ENCODE data around the gene PRKAB2.
A peak's percentile ranks its signal among the peaks of the same experiment; 100 is the strongest.
"Not testable (repeated sequence)": the region's sequence is repeated elsewhere in the genome, so short reads cannot be mapped to it uniquely, and the experiment has no call there.

Gene PRKAB2

GRCh38 chr1:147171399-147172167 is 687 bp downstream of the PRKAB2 start:
- DNase-seq (ENCODE audit: low spot score) = peak; percentile 19

DNA sequence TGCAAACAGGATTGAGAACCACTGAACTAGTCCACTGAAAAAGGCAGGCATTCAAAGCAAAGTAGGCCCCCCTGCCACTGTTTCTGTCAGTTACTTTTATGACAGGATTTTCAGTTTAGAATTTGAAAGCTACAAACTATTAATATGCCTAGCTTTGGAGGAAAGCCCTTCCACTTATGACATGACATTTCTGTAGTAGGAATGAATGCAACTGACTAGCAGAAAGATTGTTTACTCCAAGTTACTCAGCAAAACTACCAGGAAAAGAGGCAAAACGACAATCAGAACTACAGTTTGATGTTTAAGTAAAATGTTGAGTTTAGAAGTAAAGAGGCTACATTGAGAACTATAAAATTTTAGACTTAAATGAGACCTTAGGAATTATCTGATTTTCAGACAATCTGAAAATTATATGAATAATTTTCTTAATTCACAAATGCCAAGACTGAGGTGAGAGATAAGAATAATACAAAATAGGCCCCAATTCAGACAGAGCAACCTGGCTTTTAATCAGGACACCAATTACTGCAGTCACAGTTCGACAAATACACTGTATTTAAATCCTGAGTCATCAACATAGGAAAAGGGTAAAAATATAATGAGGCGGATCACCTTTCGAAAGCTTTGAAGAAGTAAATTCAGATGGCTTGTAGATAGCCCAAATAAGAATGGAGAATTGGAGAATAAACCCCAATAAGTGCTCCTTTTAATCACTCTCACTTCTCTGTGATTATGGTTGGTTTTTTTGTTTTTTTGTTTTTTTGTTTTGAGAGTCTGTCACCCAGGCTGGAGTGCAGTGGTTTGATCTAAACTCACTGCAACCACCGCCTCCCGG is 2.2 kb downstream of the PRKAB2 start:
- no peak for DNase-seq (ENCODE audit: low spot score)

- no peak for DNase-seq (ENCODE audit: low spot score)
Measured at GRCh38 chr1:147169171-147169570, 3.1 kb downstream of the PRKAB2 start.

- DNase-seq (ENCODE audit: low spot score) = no peak
Measured at GRCh38 chr1:147168626-147169058, 3.6 kb downstream of the PRKAB2 start.

DNA sequence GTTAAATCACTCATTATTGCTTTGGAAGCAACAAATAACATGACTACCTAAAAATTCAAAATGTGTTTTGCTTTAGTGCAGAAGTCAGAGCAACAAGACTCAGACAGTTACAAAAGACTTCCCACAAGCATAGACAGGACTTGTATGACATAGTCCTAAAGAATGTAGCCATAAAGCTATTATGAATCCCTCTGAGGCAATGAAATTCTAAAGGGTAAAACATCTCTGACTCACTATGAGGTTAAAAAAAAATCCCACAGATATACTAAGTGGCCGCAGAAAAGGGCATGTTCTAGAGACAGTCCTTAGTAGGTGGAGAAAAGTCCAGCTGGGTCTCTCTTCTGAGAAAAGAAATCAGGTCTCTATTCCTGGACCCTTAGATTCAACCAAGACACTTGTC is 4.9 kb downstream of the PRKAB2 start:
- DNase-seq (ENCODE audit: low spot score) = peak; percentile 92

GRCh38 chr1:147163019-147163418 is 9.3 kb downstream of the PRKAB2 start:
- DNase-seq (ENCODE audit: low spot score) = no peak

- DNase-seq (ENCODE audit: low spot score) = no peak
Measured at GRCh38 chr1:147162093-147162492, 10.2 kb downstream of the PRKAB2 start.

DNA sequence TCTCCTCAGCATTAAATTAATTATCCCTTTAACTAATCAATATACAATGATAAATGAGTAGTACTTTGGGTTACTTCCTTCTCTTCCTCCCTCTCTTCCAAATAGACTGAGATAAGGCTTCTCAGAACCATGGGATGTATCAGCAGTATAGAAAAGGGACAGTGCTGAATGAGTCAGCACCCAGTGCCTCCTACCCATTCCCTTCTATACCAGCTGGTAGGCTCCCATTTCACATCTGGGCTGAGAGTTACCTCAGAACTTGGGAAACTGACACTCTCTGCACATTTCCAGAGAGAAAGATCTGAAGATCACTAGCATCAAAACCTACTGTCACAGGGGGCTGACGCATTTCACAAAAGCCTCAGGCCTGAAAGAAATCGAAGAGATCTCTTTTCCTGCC is 15.2 kb downstream of the PRKAB2 start:
- not testable (repeated sequence) for DNase-seq (ENCODE audit: low spot score)

GRCh38 chr1:147156642-147157041 is 15.6 kb downstream of the PRKAB2 start:
- no peak for DNase-seq (ENCODE audit: low spot score)

GRCh38 chr1:147152772-147153171 is 19.5 kb downstream of the PRKAB2 start:
- DNase-seq (ENCODE audit: low spot score) = no peak

DNA sequence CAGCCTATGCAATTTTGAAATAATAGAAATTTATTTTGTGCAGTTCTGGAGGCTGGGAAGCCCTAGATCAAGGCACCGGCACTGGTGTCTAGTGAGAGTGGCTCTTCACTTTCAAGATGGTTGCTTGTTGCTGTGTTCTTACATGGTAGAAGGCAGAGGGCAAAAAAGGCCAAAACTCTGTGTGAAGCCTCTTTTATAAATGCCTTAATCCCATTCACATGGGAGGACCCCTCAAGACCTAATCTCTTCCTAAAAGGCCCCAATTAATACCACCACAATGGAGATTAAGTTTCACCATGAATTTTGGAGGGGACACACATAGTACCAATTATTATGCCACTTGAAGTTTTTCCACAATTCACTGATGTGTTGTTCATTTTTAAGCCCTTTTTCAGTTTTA is 21.0 kb downstream of the PRKAB2 start:
- no peak for DNase-seq (ENCODE audit: low spot score)

DNA sequence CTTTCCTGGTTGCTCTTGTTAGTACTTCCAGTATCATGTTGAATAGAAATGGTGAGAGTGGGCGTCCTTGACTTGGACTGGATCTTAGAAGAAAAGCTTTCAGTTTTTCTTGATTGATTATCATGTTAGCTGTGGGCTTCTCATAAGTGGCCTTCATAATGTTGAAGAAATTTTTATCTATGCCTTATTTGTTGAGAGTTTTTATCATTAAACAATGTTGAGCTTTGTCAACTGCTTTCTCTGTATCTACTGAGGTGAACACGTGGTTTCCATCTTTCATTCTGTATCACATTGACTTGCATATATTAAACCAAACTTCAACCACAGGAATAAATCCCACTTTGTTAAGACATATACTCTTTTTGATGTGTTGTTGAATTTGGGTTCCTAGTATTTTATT is 29.4 kb downstream of the PRKAB2 start:
- DNase-seq (ENCODE audit: low spot score) = no peak

- not testable (repeated sequence) for DNase-seq (ENCODE audit: low spot score)
Measured at GRCh38 chr1:147130721-147131120, 41.5 kb downstream of the PRKAB2 start.

- no peak for DNase-seq (ENCODE audit: low spot score)
Measured at GRCh38 chr1:147129116-147129873, 43.0 kb downstream of the PRKAB2 start.

- no peak for DNase-seq (ENCODE audit: low spot score)
Measured at GRCh38 chr1:147124266-147124665, 48.0 kb downstream of the PRKAB2 start.

- DNase-seq (ENCODE audit: low spot score) = no peak
Measured at GRCh38 chr1:147117109-147117508, 55.2 kb downstream of the PRKAB2 start.

DNA sequence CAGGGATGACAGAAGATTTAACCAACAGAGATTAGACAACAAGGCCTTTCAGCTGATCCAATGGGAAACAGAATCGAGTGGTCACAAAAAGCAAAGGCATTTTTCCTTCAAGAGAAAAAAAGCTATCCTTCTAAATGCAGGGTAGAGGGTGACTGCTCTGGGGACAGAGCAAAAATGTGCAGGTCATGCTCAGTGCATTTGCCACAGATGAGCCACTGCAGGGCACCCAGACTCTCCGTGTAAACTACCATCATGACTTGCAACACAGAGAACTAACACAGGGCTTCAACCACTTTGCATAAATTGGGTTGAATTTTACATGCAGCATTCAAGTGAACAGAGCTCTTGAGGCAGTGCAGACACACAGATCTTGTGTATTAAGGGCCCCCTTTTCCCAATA is 56.8 kb downstream of the PRKAB2 start:
- no peak for DNase-seq (ENCODE audit: low spot score)

GRCh38 chr1:147115079-147115478 is 57.2 kb downstream of the PRKAB2 start:
- not testable (repeated sequence) for DNase-seq (ENCODE audit: low spot score)

- DNase-seq (ENCODE audit: low spot score) = not testable (repeated sequence)
Measured at GRCh38 chr1:147114353-147114752, 57.9 kb downstream of the PRKAB2 start.

GRCh38 chr1:147111381-147112130 is 60.7 kb downstream of the PRKAB2 start:
- DNase-seq (ENCODE audit: low spot score) = no peak

GRCh38 chr1:147110872-147111271 is 61.4 kb downstream of the PRKAB2 start:
- no peak for DNase-seq (ENCODE audit: low spot score)

GRCh38 chr1:147110434-147110833 is 61.8 kb downstream of the PRKAB2 start:
- no peak for DNase-seq (ENCODE audit: low spot score)

All from AG08395 (cell line).